NCI-H345 treated with DMSO at 0.1 percent for 48 hours (cell line): ENCODE measurements around the gene ITPRIP.

Source experiments
- DNase-seq: peaks from one replicate; lab custom pipeline; 2025; ENCODE audit not compliant: unreplicated experiment; lab: John Stamatoyannopoulos, UW

The ITPRIP gene

DNA sequence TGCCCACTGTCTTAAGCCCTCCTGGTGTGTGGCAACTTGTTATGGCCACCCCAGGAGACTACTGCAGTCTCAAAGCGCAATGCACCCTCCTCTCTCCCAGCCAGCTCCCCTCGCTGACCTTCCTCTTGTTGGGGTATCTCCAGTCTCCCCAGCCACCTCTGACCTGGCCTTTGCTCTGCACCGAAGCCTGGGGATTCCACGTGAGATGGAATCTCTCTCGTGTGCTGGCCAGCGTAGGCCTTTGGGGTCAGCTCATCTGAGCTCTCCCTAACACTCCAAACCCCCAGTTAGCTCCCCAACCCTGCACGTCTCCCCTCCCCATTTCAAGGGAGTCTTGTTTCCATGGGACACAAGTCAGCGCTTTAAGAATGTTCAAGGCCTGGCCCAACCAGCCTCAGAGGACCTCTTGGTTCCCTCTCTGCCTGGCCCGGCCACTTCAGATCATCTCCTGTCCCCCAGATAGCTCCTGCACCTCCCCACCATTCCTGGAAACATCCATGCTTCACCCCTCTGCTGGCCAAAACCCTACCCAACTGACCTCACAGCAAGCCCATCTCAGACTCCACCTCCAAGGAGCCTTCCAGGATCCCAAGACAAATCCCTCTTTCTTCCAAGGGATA lies 11.2 kb downstream of the ITPRIP start:
- DNase-seq = no peak

DNA sequence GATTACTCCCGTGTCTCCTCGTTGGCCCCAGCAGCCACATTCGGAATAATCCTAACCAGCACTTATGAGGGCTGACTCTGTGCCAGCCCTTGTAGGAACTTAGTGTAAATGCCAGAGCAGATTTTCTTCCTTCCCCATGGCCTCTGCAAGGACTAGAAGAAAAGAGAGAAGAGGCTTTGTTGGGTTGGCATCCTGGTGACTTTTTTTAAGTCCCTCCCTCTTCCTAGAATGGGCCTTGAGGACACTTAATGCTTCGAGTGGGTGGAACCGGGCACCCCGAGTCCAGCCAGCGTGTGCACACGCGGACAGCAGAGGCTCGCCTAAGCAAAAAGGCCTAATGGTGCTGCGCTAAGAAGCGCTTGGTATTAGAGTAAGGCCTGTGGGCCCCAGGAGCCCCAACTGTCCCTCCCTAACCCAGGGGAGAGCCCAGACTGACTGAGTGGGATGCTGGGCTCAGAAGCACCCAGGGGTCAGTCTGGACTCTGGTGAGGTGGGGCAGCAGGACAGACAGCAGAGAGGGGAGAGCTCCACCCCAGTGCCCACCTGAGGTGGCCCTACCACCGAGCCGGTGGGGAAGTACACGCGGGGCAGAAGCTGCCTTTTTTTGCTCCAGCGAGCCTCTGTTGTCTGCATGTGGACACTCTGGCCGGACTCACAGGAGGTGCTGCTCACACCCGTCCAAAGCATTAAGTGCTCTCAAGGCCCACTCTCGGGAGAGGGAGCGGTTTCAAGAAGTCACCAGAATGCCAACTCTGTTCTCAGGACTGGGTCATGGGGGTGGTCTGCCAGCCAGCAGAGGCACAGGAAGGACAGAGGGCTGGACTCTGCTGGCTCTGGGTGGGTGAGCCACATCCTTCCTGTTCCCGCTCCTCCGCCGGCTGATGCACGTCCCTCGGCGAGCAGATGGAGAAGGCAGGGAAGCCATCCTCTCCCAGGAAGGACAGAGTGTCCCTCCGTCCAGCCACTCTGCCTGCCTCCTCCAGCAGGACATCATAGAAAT lies 12.5 kb downstream of the ITPRIP start:
- DNase-seq = no peak

DNA sequence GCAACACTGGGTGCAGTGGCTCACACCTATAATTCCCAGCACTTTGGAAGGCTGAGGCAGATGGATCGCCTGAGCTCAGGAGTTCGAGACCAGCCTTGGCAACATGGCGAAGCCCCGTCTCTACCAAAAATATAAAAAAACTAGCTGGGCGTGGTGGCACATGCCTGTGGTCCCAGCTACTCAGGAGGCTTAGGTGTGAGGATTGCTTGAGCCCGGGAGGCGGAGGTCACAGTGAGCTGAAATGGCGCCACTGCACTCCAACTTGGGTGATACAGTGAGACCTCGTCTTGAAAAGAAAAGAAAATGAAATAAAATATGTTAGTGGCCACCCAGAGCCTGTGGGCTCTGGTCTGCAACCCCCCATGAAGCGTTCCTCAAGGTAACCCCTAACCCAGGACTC lies 13.3 kb downstream of the ITPRIP start:
- DNase-seq = no peak

DNA sequence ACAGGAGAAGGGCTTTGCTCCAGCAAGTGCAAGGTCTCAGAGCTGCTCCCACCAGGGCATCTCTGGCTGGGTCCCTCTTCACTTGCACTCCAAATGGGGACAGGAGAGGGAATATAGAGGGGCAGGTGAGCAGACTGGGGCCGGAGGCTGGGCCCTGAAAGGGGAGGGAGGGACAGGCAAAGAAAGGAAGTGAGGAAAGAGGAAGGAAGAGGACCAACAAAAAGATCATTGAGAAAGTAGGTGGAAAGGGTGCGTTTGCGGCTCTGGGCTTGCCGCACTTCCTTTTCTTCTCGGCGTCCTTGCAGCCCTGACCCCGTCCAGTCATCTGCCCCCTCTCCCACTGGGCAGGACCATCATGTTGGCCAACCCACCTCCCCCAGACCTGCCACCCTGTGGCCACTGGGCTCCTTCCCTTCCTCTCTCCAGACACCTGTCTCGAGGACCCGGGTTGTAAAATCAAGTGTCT lies 14.0 kb downstream of the ITPRIP start:
- no peak for DNase-seq

DNA sequence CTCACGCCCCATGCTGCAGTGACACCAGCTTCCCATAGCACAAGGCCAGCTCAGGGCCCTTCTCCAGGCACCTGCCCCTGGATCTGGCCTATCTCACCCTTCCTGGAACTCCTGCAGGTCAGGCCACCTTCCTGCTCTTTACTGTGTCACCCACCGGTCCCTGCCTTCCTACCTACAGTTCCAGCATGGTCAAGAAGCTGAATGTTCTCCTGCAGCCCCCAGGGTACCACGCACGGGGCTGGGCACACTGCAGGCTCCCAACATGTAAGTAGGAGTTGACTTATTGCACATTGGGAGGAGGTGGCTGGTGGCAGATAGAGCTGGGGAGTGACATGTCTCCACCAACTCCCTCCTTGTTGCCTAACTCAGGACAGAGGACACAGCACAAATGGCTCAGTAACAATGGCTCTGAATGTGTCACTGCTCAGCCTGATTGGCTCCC lies 14.5 kb downstream of the ITPRIP start:
- DNase-seq = no peak

DNA sequence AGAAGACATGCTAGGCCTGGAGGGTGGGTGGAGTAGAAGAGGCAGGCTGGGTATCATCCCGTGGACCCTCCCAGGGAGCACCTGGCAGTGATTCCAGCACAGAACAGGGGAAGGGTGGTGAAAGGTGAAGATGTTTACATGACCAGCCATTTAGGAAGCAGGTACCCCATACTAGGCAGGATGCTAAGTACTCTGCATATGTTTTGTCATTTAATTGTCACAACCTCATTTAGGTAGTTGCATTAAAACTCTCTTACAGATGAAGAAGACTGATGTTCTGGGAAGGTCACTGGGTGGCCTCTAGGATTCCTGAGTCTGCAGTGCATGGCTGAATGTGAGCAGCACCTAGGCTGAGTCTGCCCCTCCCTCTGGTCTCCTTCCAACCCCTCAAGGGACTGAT lies 15.2 kb downstream of the ITPRIP start:
- no peak for DNase-seq

DNA sequence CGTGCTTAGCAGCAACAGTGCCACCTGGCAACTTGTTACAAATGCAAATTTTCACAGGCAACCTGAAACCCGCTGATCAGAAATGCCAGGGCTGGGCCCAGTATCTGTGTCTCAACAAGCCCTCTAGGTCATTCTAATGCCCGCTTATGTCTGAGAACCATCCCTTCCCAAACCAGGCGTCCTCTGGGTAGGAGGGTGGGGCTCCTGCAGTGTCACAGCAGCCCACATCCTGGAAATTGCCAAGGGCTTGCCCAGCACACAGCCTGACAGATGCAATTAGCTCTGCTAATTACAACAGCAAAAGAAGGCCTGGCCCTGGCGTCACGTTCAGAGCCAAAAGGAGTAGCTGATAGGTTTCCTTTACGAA lies 15.9 kb downstream of the ITPRIP start:
- no peak for DNase-seq

DNA sequence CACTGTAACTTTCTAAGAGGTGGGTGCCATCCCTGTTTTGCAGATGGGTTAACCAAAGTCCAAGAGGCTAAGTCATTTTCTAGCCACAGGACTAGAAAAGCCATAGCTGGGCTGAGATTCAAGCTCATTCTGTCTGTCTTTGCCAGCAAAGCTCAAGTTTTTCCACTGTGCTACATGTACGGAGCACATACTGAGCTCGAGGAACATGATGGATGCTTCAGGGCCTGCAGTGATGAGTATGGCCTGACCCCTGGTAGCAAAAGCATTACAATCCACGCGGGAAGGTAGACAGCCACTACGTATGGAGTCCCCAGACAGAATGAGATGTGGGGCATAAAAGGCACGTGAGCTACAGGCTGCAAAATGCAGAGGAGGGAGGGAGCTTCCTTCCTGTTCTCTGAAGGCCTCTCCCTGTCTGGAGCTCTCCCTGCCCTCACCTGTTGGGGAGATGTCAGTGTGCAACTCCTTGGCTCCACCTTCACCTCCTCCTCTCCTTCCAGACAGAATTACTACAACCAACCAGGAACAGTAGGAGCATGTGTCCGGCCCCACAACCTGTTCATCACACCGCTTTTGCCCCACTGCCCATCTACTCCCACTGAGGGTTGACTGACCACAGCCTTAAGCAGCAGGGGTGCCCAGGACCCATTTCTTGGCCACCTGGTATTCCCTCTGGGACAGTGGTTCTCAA lies 16.4 kb downstream of the ITPRIP start:
- no peak for DNase-seq

DNA sequence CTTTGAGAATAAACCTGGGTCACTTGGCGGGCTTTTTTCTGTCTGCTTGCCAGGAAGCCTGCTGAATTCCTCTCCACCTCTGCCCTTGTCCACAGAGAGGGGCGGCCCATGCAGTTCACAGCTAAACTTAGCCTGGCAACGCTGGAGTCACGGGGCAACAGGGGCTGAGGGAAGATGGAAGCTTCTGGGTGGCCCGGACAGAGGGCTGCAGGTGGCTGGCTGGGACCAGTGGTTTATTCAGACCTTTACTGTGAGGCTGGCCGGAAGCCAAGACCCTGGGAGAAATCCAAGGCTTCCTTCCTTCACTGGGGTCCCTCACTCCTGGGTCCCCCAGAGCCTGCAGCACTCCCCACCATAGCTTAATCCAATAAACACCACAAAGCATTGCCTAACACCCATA lies 17.0 kb downstream of the ITPRIP start:
- DNase-seq = no peak

DNA sequence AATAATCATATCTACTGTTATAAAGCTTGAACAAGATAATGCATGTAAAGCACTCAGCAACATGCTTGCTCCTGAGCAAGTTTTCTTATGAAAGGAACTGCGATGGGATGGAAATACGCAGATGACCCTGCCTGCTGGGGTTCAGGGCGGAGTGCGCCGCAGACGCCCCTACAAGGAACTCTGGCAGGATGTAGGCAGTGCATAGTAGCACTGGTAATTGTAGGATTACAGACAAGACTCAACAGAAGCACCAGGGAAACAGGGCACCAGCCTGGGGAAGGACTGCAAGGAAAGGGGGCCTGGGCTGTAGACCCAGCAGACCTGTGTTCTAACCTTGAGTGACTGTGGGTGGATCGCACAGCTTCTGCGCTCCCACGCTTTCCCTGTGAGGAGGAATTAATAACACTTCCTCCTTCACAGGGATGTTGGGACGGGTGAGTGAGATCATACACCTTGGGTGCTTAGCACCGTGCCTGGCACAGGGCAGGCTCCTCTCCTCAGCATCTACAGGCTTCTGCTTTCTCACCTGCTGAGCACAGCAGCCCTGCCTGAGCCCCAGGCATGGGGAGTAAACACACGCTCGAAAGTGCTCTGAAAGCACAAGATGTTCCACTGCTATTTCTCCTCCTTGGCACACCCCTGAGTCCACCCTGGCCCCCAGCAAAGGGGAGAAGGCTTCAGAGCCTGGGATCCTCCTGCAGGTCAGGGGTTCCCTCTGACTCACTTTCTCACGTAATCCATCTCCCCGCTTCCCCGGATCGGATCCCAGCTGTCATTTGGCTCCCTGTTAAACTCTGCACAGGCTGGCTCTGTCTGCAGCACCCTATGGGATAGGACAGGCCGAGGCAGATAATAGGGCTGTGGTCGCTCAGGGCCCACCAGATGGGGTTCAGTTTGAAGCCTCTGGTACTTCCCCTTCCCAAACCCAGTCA lies 19.2 kb downstream of the ITPRIP start:
- no peak for DNase-seq

DNA sequence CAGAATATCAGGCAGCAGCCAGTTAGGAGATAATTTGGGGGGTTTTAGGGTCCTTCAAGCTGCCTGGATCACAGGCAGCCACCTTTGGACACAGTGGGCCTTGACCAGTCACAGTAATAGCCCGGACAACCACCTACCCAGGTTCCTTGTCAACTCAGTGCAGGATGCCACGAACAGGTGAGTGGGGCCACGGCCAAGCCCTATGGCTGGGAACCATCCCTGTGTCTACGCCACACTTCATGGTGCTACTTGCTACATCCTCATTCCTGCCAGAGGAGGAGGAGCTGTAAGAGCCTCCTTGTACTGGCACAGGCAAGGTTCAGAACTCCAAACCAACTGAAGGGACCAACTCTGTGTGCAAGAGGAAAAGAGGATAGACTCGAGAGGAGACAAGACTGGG lies 19.9 kb downstream of the ITPRIP start:
- DNase-seq = no peak

DNA sequence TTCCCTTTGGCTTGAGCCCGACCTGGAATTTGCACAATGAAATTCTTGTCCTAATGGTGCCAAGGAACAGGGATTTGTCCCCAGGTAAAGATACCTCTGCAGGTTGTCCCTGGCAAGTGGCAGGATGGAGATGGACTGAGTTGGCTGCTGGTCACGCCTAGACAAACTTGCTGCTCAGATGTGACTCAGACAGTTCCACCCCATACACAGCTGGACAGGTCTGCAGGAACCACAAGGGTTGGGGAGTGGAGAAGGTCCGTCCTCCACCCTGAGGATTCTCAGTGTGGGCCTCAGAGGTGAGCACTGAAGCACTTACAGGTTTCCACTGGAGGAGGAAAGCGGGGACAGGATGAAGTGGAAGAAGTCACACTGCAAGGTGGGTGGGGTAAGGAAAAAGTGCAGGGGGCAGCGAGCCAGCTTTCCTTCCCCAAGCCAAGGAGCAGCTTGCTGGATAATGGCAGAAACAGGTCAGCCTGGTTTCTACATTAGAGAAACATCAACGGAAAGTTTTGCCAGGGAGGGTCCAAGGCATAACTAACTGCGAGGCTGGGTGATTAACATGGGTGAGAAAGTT lies 20.5 kb downstream of the ITPRIP start:
- DNase-seq = no peak

DNA sequence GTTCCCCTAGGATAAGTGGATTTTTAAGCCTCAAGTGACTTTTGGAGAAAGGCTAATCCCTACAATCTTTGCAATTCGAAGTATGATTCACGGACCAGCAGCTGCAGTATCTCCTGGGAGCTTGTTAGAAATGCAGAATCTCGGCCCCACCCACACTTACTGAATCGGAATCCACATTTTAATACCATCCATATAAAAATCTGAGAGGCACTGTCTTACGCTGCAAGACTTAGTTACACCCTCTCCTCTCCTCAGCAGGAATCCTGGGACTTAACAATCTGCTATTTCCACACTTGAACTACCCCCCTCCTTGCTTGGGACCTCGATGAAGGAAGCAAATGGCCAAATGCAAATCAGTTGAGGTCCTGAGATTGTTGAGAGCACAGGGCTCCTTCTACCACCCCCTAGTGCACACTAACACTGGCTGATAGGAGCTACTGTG lies 21.0 kb downstream of the ITPRIP start:
- no peak for DNase-seq

DNA sequence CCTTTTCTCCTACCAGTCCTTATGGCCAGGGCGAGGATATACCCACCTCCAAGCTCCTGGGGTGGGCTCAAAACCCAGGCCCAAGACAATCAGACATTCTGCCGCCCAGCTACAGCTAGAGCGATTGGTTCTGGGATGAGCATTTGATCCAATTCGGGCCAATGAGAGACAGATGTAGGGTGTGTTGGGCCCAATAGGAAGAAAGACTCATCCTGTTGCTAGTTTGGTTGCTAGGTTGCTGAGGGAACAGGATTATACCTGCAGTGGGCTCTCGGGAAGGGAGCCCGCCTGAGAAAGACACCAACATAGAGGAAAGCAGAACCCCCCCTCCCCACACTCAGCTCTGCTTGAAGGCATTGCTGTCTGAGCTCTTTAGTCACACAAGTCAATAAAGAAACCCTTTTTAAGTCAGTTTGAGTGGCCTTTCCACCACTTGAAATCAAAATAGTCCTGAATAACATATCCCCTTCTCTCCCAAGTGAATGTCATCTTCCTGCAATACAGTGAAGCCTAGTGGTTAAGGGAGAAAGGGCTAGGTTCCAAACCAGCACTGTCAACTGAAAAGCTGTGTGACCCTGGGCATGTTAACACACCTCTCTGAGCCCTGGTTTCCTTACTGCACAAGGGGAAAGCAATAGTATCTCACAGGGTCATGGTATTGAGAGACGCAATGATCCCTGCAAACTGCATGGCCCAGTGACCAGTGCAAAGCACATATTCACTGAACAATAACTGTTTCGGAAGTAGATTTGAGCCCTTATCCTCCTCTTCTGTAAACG lies 21.8 kb downstream of the ITPRIP start:
- no peak for DNase-seq

DNA sequence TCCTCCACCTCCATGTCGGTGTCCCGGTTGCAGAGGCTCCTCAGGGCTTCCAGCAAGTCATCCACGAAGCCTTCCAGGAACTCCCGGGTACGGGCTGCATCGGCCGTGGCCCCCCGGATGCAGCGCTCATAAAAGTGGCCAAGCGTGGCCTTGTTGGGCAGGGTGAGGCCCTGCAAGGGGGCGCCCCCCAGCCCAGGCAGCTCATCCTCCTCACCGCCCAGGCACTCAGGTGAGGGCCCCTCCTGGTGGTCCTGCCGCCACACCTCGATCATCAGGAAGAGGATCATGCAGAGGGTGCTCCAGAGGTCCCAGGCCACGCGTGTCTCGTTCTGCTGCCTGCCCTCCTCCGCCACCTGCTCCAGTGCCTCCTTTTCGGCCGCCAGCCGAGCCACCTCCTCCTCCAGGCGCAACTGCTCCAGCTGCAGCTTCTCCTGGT lies 22.8 kb downstream of the ITPRIP start:
- DNase-seq = no peak

DNA sequence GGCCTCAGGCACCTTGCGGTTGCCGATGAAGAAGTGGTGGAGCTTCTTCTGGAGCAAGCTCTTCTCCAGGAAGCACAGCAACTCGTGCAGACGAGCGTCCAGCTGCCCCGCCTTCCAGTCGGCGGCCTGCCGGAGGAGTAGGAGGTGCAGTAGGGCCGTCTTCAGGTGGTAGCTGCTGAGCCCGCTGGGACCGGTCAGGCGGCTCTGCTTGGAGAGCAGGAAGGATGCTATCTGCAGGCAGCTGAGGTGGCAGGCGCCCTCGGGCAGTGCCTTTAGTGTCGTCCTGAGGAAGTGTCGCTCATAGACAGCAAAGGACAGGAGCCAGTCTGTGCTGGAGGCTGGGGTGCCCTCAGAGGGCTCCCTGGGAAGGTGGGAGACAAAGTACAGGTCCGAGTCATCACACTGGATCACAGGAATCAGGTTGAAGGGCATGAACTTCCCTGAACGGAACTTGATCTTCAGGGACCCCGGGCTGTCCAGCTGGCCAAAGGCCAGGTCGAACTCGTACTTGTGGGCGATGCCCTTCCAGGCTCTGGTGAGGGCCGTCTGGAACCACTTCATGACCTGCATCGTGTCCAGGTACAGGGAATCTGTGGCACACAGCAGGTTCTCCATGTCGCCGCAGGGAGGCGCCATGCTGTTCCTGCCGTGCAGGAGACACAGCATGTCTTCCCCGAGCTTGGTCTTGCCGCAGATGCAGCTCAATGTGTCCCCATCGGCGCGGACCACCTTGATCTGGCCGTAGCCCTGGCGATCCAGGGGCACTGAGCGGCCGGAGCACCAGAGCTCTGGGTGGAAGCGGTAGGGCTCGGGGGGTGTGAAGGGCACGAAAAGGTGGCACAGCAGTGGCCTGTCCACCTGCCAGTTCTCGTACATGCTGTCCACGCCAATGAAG lies 23.4 kb downstream of the ITPRIP start:
- DNase-seq = no peak

DNA sequence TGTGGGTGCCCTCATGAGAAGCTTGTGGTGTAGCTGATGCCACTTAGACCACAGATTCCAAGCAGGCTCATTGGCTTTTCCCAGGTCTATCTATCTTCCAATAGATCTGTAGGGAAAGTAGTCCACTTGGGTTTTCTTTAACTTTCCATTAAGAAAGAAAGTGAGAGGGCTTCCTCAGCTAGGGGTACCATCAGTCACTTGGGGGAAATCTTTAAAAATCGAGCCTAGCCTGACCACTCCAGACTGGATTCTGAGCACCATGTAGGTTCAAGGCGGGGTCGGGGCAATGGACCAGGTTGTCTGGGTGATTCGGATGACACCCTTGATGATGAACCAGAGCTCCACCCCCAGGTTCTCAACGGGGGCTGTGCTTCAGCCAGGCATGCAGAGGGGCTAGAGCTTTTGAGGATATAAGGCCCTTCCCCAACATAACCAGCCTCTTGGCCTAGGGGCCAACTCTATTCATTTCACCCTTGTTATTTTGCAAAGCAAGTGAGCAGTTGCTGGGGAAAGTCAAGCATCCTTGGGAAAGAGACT lies 27.0 kb downstream of the ITPRIP start:
- DNase-seq = no peak
